A673 (cell line): ENCODE data around the gene TEKT2. TPM values are rescaled to one million over a fixed set of nuclear protein-coding genes. Genes with fewer than 3 reads are reported as not detected.

Experiments
- BruUV-seq: library from RNA; stranded (reverse); fragments of 400-500 nt; replicated peaks from 2 replicates; lab custom pipeline; 2021; lab: Mats Ljungman, UMichigan
- CTCF ChIA-PET: fragments of 300-600 bp; sonication (Branson Sonifier 250); formaldehyde crosslinking; loops from one replicate; lab custom pipeline; 2022; ENCODE audit warnings: antibody characterized with exemption; lab: Charles Lee
- POLR2A ChIA-PET: fragments of 300-600 bp; sonication (Branson Sonifier 250); formaldehyde crosslinking; loops from one replicate; lab custom pipeline; 2022; ENCODE audit warnings: antibody characterized with exemption; ENCODE audit not compliant: low non-redundant PET; lab: Charles Lee
- DNase-seq: peaks from one replicate; pipeline ENCODE4 v3.0.0-alpha.2; 2015; ENCODE audit warnings: low spot score
- H3K27ac ChIP-seq: fragments of 200-600 bp; sonication (generic); 2 replicates; pipeline ENCODE4 v1.5.1; 2016; ENCODE audit warnings: mixed run types, low read depth, mild to moderate bottlenecking, mixed read lengths, antibody characterized with exemption, low read length; ENCODE audit not compliant: poor library complexity, severe bottlenecking
- H3K27me3 ChIP-seq: fragments of 200-600 bp; sonication (generic); replicated peaks from 2 replicates; pipeline ENCODE4 v1.6.1; 2017; ENCODE audit warnings: mixed run types, low read depth, mild to moderate bottlenecking, mixed read lengths, antibody characterized with exemption, low read length; ENCODE audit not compliant: insufficient read depth, poor library complexity
- H3K36me3 ChIP-seq: fragments of 200-600 bp; sonication (generic); 2 replicates; pipeline ENCODE4 v1.6.1; 2016; ENCODE audit warnings: mixed run types, mild to moderate bottlenecking, mixed read lengths, antibody characterized with exemption, low read length; ENCODE audit not compliant: insufficient read depth, poor library complexity, severe bottlenecking
- H3K4me1 ChIP-seq: fragments of 200-600 bp; sonication (generic); 2 replicates; pipeline ENCODE4 v1.6.1; 2017; ENCODE audit warnings: mixed run types, mild to moderate bottlenecking, mixed read lengths, antibody characterized with exemption, low read length; ENCODE audit not compliant: insufficient read depth, poor library complexity, severe bottlenecking
- H3K4me3 ChIP-seq: fragments of 200-600 bp; sonication (generic); 2 replicates; pipeline ENCODE4 v1.5.1; 2016; ENCODE audit warnings: low read depth, mixed run types, mild to moderate bottlenecking, mixed read lengths, low read length; ENCODE audit not compliant: poor library complexity, severe bottlenecking
- H3K9me3 ChIP-seq: fragments of 200-600 bp; sonication (generic); 2 replicates; pipeline ENCODE4 v1.6.1; 2016; ENCODE audit warnings: mixed run types, low read depth, mild to moderate bottlenecking, mixed read lengths, antibody characterized with exemption, low read length; ENCODE audit not compliant: poor library complexity, severe bottlenecking
- EZH2 ChIP-seq: fragments of 200-600 bp; sonication (generic); IDR thresholded peaks from 2 replicates; pipeline ENCODE4 v1.6.1; 2017; ENCODE audit warnings: borderline replicate concordance, low read depth, mild to moderate bottlenecking, mixed read lengths, antibody characterized with exemption, low read length; ENCODE audit not compliant: poor library complexity, severe bottlenecking
- intact Hi-C: fragments of 100-400 bp; cut with micrococcal nuclease; formaldehyde crosslinking; loops from one replicate; pipeline ENCODE4 v1.10.0; 2022; ENCODE audit not compliant: unreplicated experiment
- total RNA-seq: library from RNA; stranded (reverse); gene quantifications from 2 replicates; pipeline ENCODE4 v1.2.3, GENCODE V29; 2021
- TF ChIP-seq, protein P1 (sequence below): fragments of 300-800, 200-600 bp; sonication (generic); conservative IDR thresholded peaks from 2 replicates; pipeline ENCODE4 v1.5.1; 2017; ENCODE audit warnings: low read depth, mild to moderate bottlenecking, antibody characterized with exemption, low read length, moderate library complexity, mixed read lengths

Gene TEKT2
- total RNA-seq, 1 experiment from 2014 or later, result 2.8 TPM

DNA sequence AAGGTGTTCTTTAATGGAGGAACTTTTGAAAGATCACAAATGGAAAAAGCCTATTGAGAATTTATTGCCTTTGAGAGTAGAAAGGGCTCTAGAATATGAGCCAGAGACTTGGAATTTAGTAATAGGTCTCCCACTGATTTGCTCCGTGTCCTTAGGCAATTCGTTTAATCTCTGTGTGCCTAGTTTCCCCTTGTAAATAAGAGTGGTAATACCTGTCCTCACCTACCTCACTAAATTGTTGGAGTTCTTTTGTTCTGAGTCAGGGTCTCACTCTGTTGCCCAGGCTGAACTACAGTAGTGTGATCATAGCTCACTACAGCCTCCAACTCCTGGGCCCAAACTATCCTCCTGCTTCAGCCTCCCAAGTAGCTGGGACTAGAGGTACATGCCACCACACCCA, 15.0 kb upstream of the TEKT2 start:
- ChIA-PET CTCF (no interaction called here), POLR2A (no interaction called here)
- no TSS peak for BruUV-seq
- Histone ChIP-seq H3K9me3 (no peaks in the 10 kb centered on the region), H3K36me3 (no peaks in the 10 kb centered on the region), H3K27ac (no peak overlapping the region), H3K27me3 (no peaks in the 10 kb centered on the region), H3K4me3 (no peak overlapping the region), H3K4me1 (no peaks in the 10 kb centered on the region)
- intact Hi-C loops, result no loop called here
- no peak for TF ChIP-seq EZH2
- TF ChIP-seq, protein P1, sequence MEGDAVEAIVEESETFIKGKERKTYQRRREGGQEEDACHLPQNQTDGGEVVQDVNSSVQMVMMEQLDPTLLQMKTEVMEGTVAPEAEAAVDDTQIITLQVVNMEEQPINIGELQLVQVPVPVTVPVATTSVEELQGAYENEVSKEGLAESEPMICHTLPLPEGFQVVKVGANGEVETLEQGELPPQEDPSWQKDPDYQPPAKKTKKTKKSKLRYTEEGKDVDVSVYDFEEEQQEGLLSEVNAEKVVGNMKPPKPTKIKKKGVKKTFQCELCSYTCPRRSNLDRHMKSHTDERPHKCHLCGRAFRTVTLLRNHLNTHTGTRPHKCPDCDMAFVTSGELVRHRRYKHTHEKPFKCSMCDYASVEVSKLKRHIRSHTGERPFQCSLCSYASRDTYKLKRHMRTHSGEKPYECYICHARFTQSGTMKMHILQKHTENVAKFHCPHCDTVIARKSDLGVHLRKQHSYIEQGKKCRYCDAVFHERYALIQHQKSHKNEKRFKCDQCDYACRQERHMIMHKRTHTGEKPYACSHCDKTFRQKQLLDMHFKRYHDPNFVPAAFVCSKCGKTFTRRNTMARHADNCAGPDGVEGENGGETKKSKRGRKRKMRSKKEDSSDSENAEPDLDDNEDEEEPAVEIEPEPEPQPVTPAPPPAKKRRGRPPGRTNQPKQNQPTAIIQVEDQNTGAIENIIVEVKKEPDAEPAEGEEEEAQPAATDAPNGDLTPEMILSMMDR, result no peak
- no peak for DNase-seq

DNA sequence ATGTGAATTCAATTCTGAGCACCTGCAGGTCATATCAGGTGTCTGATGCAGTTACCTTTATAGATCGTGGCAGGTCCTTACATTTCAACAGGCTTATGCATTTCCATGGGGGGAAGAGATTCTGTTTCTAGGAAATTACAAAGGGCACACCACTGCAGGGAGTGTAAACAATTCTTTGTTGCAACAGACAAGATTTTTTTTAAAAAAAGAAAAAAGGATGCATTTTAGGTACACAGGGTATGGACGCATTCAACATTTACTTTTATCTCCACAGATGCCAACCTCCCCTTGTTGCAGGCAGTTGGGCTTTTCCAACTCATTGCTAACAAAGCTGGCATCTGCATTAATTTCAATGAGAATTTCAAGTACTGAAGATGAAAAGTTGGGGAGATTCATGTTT, 13.5 kb upstream of the TEKT2 start:
- ChIA-PET POLR2A (no interaction called here), CTCF (no interaction called here)
- Histone ChIP-seq H3K4me1 (no peaks in the 10 kb centered on the region), H3K27ac (no peak overlapping the region), H3K36me3 (no peaks in the 10 kb centered on the region), H3K9me3 (no peaks in the 10 kb centered on the region), H3K27me3 (no peaks in the 10 kb centered on the region), H3K4me3 (no peak overlapping the region)
- no TSS peak for BruUV-seq
- DNase-seq, result no peak
- intact Hi-C loops, result no loop called here
- TF ChIP-seq EZH2, result no peak
- TF ChIP-seq, protein P1, result no peak

DNA sequence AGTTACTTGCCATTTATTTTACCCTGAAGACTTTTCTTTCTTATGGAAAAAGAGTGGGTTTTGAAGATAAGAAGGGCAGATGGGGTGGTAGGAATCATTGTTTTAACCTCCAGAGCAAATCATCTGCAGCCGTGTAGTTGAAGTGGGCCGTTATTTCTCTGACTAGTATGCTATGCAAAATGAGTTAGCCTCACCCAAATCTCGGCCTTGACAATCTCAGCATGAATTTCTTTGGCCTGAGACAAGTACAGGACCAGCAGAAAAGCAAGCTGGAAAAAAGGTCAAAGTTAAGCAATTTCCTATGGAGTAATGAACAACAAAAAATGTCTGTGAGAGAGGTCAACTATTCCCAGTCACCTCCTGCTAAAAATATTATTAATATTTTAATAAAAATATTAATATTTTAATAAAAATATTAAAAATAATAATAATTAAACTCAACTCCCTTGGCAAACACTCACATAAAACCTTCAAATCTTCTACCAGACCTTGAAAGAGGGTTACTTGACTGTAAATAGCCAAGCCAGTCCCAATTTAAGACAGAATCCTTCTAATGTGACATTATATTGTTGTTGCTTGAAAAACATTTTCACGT, 6.8 kb upstream of the TEKT2 start:
- POLR2A ChIA-PET, result interaction anchor here (0.7 kb wide), 1 partner anchor 83 kb away, joined by 4 read pairs; no protein-coding TSS in a partner anchor
- TF ChIP-seq EZH2, result no peak
- TF ChIP-seq, protein P1, result no peak
- H3K4me3 ChIP-seq, result no peak overlapping the region
- no peaks in the 10 kb centered on the region for H3K27me3 ChIP-seq
- no peaks in the 10 kb centered on the region for H3K9me3 ChIP-seq
- H3K27ac ChIP-seq, result no peak overlapping the region
- no peaks in the 10 kb centered on the region for H3K4me1 ChIP-seq
- no TSS peak for BruUV-seq
- H3K36me3 ChIP-seq, result no peaks in the 10 kb centered on the region
- intact Hi-C loops, result no loop called here
- CTCF ChIA-PET, result no interaction called here
- no peak for DNase-seq
